Karpas-422 (cell line): ENCODE measurements around the gene TP63. TPM values are rescaled to one million over a fixed set of nuclear protein-coding genes. Genes with fewer than 3 reads are reported as not detected.

ENCODE experiments used
- DNase-seq: peaks from one replicate; pipeline ENCODE4 v3.0.0-alpha.2; 2015
- H2AFZ ChIP-seq: fragments of 200-600 bp; sonication (generic); 2 replicates; pipeline ENCODE4 v1.6.1; 2014; ENCODE audit warnings: antibody characterized with exemption, low read length, mixed read lengths
- H3K27ac ChIP-seq: fragments of 200-600 bp; sonication (generic); 2 replicates; pipeline ENCODE4 v1.5.1; 2014; ENCODE audit warnings: mild to moderate bottlenecking, low read length, moderate library complexity
- H3K27me3 ChIP-seq: fragments of 200-600 bp; sonication (generic); 2 replicates; pipeline ENCODE4 v1.6.1; 2014; ENCODE audit warnings: low read length, mixed read lengths
- H3K36me3 ChIP-seq: fragments of 200-600 bp; sonication (generic); 2 replicates; pipeline ENCODE4 v1.6.1; 2014; ENCODE audit warnings: low read length, mixed read lengths; ENCODE audit not compliant: insufficient read depth
- H3K4me1 ChIP-seq: fragments of 200-600 bp; sonication (generic); 2 replicates; pipeline ENCODE4 v1.6.1; 2014; ENCODE audit warnings: mild to moderate bottlenecking, low read length, mixed read lengths
- H3K4me2 ChIP-seq: fragments of 200-600 bp; sonication (generic); 2 replicates; pipeline ENCODE4 v1.6.1; 2014; ENCODE audit warnings: low read length, low read depth, mild to moderate bottlenecking; ENCODE audit not compliant: poor library complexity, severe bottlenecking
- H3K4me3 ChIP-seq: fragments of 200-600 bp; sonication (generic); 2 replicates; pipeline ENCODE4 v1.5.1; 2014; ENCODE audit warnings: mild to moderate bottlenecking, antibody characterized with exemption, low read length, mixed read lengths
- H3K79me2 ChIP-seq: fragments of 200-600 bp; sonication (generic); 2 replicates; pipeline ENCODE4 v1.6.1; 2014; ENCODE audit warnings: mild to moderate bottlenecking, low read length, mixed read lengths
- H3K9ac ChIP-seq: fragments of 200-600 bp; sonication (generic); 2 replicates; pipeline ENCODE4 v1.6.0; 2014; ENCODE audit warnings: low read length
- H3K9me2 ChIP-seq: fragments of 200-600 bp; sonication (generic), shearing (Covaris generic); replicated peaks from 2 replicates; pipeline ENCODE4 v1.6.0; 2014; ENCODE audit warnings: mild to moderate bottlenecking, low read length, moderate library complexity; ENCODE audit not compliant: insufficient read depth
- H3K9me3 ChIP-seq: fragments of 300-700, 200-600 bp; sonication (generic); 2 replicates; pipeline ENCODE4 v1.6.1; 2014; ENCODE audit warnings: low read length, mixed read lengths
- H4K20me1 ChIP-seq: fragments of 200-600 bp; sonication (generic); 2 replicates; pipeline ENCODE4 v1.6.1; 2014; ENCODE audit warnings: mild to moderate bottlenecking, antibody characterized with exemption, low read length, low read depth; ENCODE audit not compliant: insufficient read depth
- total RNA-seq: library from RNA; depleted of rRNA; stranded (reverse); fragments of >200 nt; shearing (Covaris generic); gene quantifications from 2 replicates; pipeline ENCODE4 v1.2.3, GENCODE V29; 2014; ENCODE audit warnings: low replicate concordance

Gene TP63
- total RNA-seq, 1 experiment from 2014 or later = not detected

- H3K4me2 ChIP-seq = no peak overlapping the region
- H3K27me3 ChIP-seq = no peaks in the 10 kb centered on the region
- H3K4me3 ChIP-seq = no peak overlapping the region
- H3K9me2 ChIP-seq = no peaks in the 10 kb centered on the region
- H4K20me1 ChIP-seq = no peaks in the 10 kb centered on the region
- H3K36me3 ChIP-seq = no peaks in the 10 kb centered on the region
- H3K27ac ChIP-seq = no peak overlapping the region
- no peak overlapping the region for H2AFZ ChIP-seq
- no peaks in the 10 kb centered on the region for H3K9me3 ChIP-seq
- H3K79me2 ChIP-seq = no peaks in the 10 kb centered on the region
- no peak for DNase-seq
- H3K4me1 ChIP-seq = no peaks in the 10 kb centered on the region
- no peak overlapping the region for H3K9ac ChIP-seq
Observed at GRCh38 chr3:189794518-189794917, 163.3 kb downstream of the TP63 start.

DNA sequence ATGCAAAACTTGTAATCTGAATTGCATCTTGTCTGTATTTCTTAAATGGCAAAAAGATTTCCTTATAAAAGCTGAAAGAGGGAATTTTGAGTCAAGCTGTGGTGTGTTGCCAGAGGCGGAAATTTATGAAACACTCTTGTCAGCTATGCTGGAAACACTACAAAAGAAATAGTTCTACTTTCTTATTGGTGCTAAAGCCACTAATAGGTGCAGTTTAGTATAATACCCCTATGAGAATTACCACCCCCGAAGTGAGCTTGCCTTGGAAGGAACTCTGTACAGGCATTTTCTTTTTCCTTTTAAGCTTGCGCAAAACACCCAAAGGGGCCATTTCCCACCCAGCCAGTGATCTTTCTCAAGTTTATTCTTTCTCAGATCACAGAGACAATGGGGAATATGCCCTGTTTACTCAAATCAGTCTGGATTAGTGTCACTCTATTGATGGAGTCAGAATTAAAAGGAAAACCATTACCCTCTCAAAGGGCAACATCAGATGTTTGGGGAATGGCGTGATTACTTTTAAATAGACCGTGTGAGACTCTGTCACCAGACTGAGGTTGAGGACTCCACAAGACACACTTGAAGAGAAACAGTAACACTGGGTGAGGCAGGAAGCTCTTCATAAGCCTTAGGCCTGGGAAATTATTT lies 166.0 kb downstream of the TP63 start:
- Histone ChIP-seq H3K79me2 (no peaks in the 10 kb centered on the region), H3K4me3 (no peak overlapping the region), H3K36me3 (no peaks in the 10 kb centered on the region), H3K27ac (no peak overlapping the region), H3K27me3 (no peaks in the 10 kb centered on the region), H4K20me1 (no peaks in the 10 kb centered on the region), H2AFZ (no peak overlapping the region), H3K4me2 (no peak overlapping the region), H3K9me3 (no peaks in the 10 kb centered on the region), H3K9ac (no peak overlapping the region), H3K9me2 (no peaks in the 10 kb centered on the region), H3K4me1 (no peaks in the 10 kb centered on the region)
- no peak for DNase-seq

- Histone ChIP-seq H3K4me2 (no peak overlapping the region), H4K20me1 (no peaks in the 10 kb centered on the region), H3K4me1 (no peaks in the 10 kb centered on the region), H3K9ac (no peak overlapping the region), H3K27ac (no peak overlapping the region), H2AFZ (no peak overlapping the region), H3K9me2 (no peaks in the 10 kb centered on the region), H3K4me3 (no peak overlapping the region), H3K36me3 (no peaks in the 10 kb centered on the region), H3K79me2 (no peaks in the 10 kb centered on the region), H3K9me3 (no peaks in the 10 kb centered on the region), H3K27me3 (no peaks in the 10 kb centered on the region)
- no peak for DNase-seq
Observed at GRCh38 chr3:189799366-189799765, 168.2 kb downstream of the TP63 start.

GRCh38 chr3:189800436-189800835 lies 169.2 kb downstream of the TP63 start:
- no peaks in the 10 kb centered on the region for H3K9me2 ChIP-seq
- H3K36me3 ChIP-seq = no peaks in the 10 kb centered on the region
- H3K4me2 ChIP-seq = no peak overlapping the region
- no peak overlapping the region for H2AFZ ChIP-seq
- no peak overlapping the region for H3K9ac ChIP-seq
- no peaks in the 10 kb centered on the region for H3K9me3 ChIP-seq
- no peak overlapping the region for H3K27ac ChIP-seq
- no peak for DNase-seq
- H3K4me1 ChIP-seq = no peaks in the 10 kb centered on the region
- no peaks in the 10 kb centered on the region for H3K79me2 ChIP-seq
- H3K27me3 ChIP-seq = no peaks in the 10 kb centered on the region
- no peak overlapping the region for H3K4me3 ChIP-seq
- no peaks in the 10 kb centered on the region for H4K20me1 ChIP-seq

- no peaks in the 10 kb centered on the region for H3K9me2 ChIP-seq
- no peaks in the 10 kb centered on the region for H3K36me3 ChIP-seq
- no peaks in the 10 kb centered on the region; the same call in 1 of the 2 replicates for H3K27me3 ChIP-seq
- no peak overlapping the region for H3K9ac ChIP-seq
- H3K9me3 ChIP-seq = no peaks in the 10 kb centered on the region
- H3K4me2 ChIP-seq = no peak overlapping the region
- H3K4me1 ChIP-seq = no peaks in the 10 kb centered on the region
- no peaks in the 10 kb centered on the region for H4K20me1 ChIP-seq
- H3K79me2 ChIP-seq = no peaks in the 10 kb centered on the region
- no peak for DNase-seq
- H3K27ac ChIP-seq = no peak overlapping the region
- no peak overlapping the region for H3K4me3 ChIP-seq
- H2AFZ ChIP-seq = no peak overlapping the region
Observed at GRCh38 chr3:189803254-189803653, 172.1 kb downstream of the TP63 start.

GRCh38 chr3:189805375-189806067 lies 174.3 kb downstream of the TP63 start:
- Histone ChIP-seq H3K9ac (no peak overlapping the region), H3K9me3 (no peaks in the 10 kb centered on the region), H3K4me3 (no peak overlapping the region), H3K27ac (no peak overlapping the region), H3K4me2 (no peak overlapping the region), H2AFZ (no peak overlapping the region), H3K79me2 (no peaks in the 10 kb centered on the region), H3K36me3 (no peaks in the 10 kb centered on the region), H3K9me2 (no peaks in the 10 kb centered on the region), H3K4me1 (no peaks in the 10 kb centered on the region), H4K20me1 (no peaks in the 10 kb centered on the region), H3K27me3 (no peaks in the 10 kb centered on the region; the same call in 1 of the 2 replicates)
- no peak for DNase-seq

DNA sequence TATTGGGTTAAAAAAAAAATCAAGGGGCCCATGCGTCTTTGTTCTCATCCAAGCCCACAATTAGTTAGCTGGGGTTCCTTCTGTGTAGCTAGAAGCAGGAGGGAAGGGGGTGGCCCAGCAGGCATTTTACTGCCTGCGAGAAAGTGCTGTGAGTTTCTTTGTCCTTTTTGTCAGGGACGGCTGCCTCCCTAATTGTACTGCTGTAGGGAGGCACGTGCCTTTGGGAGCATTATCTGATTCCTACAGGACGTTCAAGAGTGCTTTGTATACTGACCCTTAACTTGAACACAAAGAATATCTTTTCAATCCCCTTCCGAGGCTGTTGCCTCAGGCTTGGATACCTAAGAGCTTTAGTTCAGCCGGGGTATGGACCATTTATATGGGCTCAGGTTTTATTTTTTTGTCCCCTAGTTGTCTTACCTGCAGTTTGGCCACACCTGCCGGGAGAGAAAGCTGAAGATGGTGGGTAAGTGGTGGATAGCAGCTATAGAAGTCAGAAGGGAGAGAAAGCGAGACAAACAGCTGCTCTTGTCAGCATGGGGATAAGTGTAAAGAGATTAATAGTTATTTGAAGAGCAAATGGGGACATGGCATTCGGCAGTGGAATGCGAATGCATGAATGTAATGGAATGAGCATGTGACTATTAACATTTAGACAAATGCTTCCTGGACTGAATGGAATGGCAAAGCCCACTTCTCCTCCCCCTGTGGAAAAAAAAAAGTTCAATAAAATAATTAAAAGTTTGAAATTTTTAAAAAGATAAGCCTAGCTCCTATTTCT lies 175.2 kb downstream of the TP63 start:
- Histone ChIP-seq H4K20me1 (no peaks in the 10 kb centered on the region), H3K4me3 (no peak overlapping the region), H3K27me3 (no peaks in the 10 kb centered on the region; the same call in 1 of the 2 replicates), H3K4me2 (no peak overlapping the region), H3K79me2 (no peaks in the 10 kb centered on the region), H3K9me3 (no peaks in the 10 kb centered on the region), H2AFZ (no peak overlapping the region), H3K9me2 (no peaks in the 10 kb centered on the region), H3K36me3 (no peaks in the 10 kb centered on the region), H3K9ac (no peak overlapping the region), H3K27ac (no peak overlapping the region), H3K4me1 (no peaks in the 10 kb centered on the region)
- DNase-seq = no peak
